ENCODE data around the gene USP5. TPM values are rescaled to one million over a fixed set of nuclear protein-coding genes. Genes with fewer than 3 reads are reported as not detected.

USP5 gene
- total RNA-seq, 1 donor: 77.1 TPM

DNA sequence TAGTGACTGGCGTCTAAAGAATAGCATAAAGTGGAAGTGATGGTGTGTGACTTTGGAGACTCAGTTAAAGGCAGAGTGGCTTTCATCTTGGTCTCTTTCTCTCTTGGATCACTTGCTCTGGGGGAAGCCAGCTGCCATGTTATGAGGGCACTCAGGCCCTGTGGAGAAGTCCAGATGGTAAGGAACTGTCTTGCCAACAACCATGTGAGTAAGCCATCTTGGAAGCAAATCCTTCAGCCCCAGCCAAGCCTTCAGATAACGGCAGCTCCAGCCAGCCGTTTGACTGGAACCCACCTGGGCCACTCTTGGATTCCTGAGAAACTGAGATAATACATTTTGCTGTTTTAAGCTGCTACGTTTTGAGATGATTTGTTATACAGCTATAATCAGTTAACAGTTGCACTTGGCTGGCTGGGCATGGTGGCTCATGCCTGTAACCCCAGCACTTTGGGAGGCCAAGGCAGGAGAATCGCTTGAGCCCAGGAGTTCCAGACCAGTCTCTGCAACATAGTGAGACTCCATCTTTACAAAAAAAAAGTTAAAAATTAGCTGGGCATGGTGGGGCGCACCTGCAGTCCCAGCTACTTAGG, 45.0 kb downstream of the USP5 start:
- H3K27me3 ChIP-seq (ENCODE audit: insufficient read depth, low read length): no peaks in the 10 kb centered on the region
- H3K4me3 ChIP-seq (ENCODE audit: insufficient read depth, low read length): no peak overlapping the region
- H3K4me2 ChIP-seq (ENCODE audit: insufficient read depth, low read length): no peak overlapping the region
- no peaks in the 10 kb centered on the region for H3K79me2 ChIP-seq (ENCODE audit: insufficient read depth, low read length)
- H4K20me1 ChIP-seq (ENCODE audit: insufficient read depth, low read length): no peaks in the 10 kb centered on the region
- no peak overlapping the region for H3K27ac ChIP-seq (ENCODE audit: low read depth, low read length)
- no peak for DNase-seq (ENCODE audit: insufficient read length, low spot score, missing footprints)
- H3K9me3 ChIP-seq (ENCODE audit: low read depth, low read length): no peaks in the 10 kb centered on the region
- TF ChIP-seq, protein P1, sequence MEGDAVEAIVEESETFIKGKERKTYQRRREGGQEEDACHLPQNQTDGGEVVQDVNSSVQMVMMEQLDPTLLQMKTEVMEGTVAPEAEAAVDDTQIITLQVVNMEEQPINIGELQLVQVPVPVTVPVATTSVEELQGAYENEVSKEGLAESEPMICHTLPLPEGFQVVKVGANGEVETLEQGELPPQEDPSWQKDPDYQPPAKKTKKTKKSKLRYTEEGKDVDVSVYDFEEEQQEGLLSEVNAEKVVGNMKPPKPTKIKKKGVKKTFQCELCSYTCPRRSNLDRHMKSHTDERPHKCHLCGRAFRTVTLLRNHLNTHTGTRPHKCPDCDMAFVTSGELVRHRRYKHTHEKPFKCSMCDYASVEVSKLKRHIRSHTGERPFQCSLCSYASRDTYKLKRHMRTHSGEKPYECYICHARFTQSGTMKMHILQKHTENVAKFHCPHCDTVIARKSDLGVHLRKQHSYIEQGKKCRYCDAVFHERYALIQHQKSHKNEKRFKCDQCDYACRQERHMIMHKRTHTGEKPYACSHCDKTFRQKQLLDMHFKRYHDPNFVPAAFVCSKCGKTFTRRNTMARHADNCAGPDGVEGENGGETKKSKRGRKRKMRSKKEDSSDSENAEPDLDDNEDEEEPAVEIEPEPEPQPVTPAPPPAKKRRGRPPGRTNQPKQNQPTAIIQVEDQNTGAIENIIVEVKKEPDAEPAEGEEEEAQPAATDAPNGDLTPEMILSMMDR (IDR thresholded peaks at IDR 0.05; ENCODE audit: extremely low read depth, low read depth, low read length): no peak
- H2AFZ ChIP-seq (ENCODE audit: low read length): no peak overlapping the region
- peaks cover 3% of the 10 kb centered on the region for H3K4me1 ChIP-seq (ENCODE audit: insufficient read depth, low read length)
- no peaks in the 10 kb centered on the region for H3K36me3 ChIP-seq (ENCODE audit: insufficient read depth, low read length)

DNA sequence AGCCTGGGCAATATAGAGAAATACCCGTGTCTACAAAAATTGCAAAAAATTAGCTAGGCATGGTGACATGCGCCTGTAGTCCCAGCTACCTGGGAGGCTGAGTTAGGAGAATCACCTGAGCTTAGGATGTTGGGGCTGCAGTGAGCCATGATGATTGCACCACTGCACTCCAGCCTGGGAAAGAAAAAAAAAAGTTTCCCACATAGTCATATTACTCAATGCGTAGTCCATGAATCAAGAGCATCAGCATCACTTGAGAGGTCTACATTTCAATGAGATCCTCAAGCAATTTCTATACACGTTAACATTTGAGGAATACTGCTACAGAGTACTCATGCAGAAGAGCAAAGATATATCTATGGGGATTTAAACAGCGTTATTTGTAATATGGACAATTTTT, 47.5 kb downstream of the USP5 start:
- Histone ChIP-seq H3K4me1 (ENCODE audit: insufficient read depth, low read length) (peaks cover 3% of the 10 kb centered on the region), H2AFZ (ENCODE audit: low read length) (no peak overlapping the region), H3K27ac (ENCODE audit: low read depth, low read length) (no peak overlapping the region), H4K20me1 (ENCODE audit: insufficient read depth, low read length) (no peaks in the 10 kb centered on the region), H3K4me3 (ENCODE audit: insufficient read depth, low read length) (no peak overlapping the region), H3K27me3 (ENCODE audit: insufficient read depth, low read length) (no peaks in the 10 kb centered on the region), H3K9me3 (ENCODE audit: low read depth, low read length) (no peaks in the 10 kb centered on the region), H3K36me3 (ENCODE audit: insufficient read depth, low read length) (no peaks in the 10 kb centered on the region), H3K4me2 (ENCODE audit: insufficient read depth, low read length) (no peak overlapping the region), H3K79me2 (ENCODE audit: insufficient read depth, low read length) (no peaks in the 10 kb centered on the region)
- no peak for DNase-seq (ENCODE audit: insufficient read length, low spot score, missing footprints)
- TF ChIP-seq, protein P1 (IDR thresholded peaks at IDR 0.05; ENCODE audit: extremely low read depth, low read depth, low read length): no peak

DNA sequence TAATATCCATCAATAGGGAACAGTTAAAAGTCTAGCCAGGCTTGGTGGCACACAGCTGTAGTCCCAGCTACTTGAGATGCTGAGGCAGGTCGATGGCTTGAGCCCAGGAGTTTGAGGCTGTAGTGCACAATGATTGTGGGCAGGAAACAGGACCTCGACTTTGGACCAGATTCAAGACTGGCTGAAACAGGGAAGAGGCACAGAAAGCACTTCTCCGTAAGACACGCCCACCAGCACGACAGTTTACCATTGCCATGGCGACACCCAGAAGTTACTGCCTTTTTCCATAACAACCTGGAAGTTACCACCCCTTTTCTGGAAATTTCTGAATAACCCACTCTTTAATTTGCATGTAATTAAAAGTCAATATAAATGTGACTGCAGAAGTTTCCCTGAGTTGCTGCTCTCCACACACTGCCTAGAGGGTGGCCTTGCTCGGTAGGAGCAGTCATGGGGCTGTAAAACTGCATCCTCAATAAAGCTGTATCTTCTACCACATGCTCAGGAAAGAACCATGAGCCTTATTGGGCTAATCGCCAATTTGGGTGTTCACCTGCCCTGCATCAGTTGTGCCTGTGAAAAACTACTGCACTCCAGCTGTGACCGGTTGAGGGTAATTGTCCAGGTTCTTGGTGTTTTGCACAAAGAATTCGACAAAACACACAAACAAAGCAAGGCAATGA, 48.0 kb downstream of the USP5 start:
- no peak overlapping the region for H2AFZ ChIP-seq (ENCODE audit: low read length)
- H3K27me3 ChIP-seq (ENCODE audit: insufficient read depth, low read length): no peaks in the 10 kb centered on the region
- TF ChIP-seq, protein P1 (IDR thresholded peaks at IDR 0.05; ENCODE audit: extremely low read depth, low read depth, low read length): no peak
- H3K4me1 ChIP-seq (ENCODE audit: insufficient read depth, low read length): peaks cover 6% of the 10 kb centered on the region
- no peaks in the 10 kb centered on the region for H3K9me3 ChIP-seq (ENCODE audit: low read depth, low read length)
- H3K4me3 ChIP-seq (ENCODE audit: insufficient read depth, low read length): no peak overlapping the region
- no peak overlapping the region for H3K27ac ChIP-seq (ENCODE audit: low read depth, low read length)
- DNase-seq (ENCODE audit: insufficient read length, low spot score, missing footprints): no peak
- H3K79me2 ChIP-seq (ENCODE audit: insufficient read depth, low read length): no peaks in the 10 kb centered on the region
- H3K4me2 ChIP-seq (ENCODE audit: insufficient read depth, low read length): no peak overlapping the region
- no peaks in the 10 kb centered on the region for H3K36me3 ChIP-seq (ENCODE audit: insufficient read depth, low read length)
- H4K20me1 ChIP-seq (ENCODE audit: insufficient read depth, low read length): no peaks in the 10 kb centered on the region

DNA sequence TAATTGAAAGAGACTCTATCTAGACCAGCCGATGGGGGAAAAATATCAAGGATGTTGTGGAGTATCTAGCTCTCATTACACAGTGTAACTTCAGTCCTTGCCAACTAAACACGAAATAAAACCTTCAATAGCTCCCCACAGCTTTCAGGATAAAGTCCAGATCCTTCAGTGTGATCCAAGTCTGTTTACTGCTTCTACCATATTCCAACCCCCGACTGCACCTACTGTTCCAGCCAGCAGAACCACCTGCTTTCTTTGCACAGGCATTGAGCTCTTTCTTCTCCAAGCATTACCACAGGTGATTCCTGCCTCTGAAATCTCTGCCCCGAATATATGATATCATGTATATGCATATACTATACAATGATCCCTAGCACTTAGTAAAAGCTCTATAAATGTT, 50.5 kb downstream of the USP5 start:
- no peak overlapping the region for H3K4me2 ChIP-seq (ENCODE audit: insufficient read depth, low read length)
- TF ChIP-seq, protein P1 (IDR thresholded peaks at IDR 0.05; ENCODE audit: extremely low read depth, low read depth, low read length): no peak
- no peak overlapping the region for H2AFZ ChIP-seq (ENCODE audit: low read length)
- no peaks in the 10 kb centered on the region for H3K9me3 ChIP-seq (ENCODE audit: low read depth, low read length)
- no peak overlapping the region for H3K27ac ChIP-seq (ENCODE audit: low read depth, low read length)
- H3K4me3 ChIP-seq (ENCODE audit: insufficient read depth, low read length): no peak overlapping the region
- no peaks in the 10 kb centered on the region for H4K20me1 ChIP-seq (ENCODE audit: insufficient read depth, low read length)
- peaks cover 10% of the 10 kb centered on the region for H3K4me1 ChIP-seq (ENCODE audit: insufficient read depth, low read length)
- H3K36me3 ChIP-seq (ENCODE audit: insufficient read depth, low read length): no peaks in the 10 kb centered on the region
- no peaks in the 10 kb centered on the region for H3K79me2 ChIP-seq (ENCODE audit: insufficient read depth, low read length)
- no peaks in the 10 kb centered on the region for H3K27me3 ChIP-seq (ENCODE audit: insufficient read depth, low read length)
- no peak for DNase-seq (ENCODE audit: insufficient read length, low spot score, missing footprints)

Data from osteoblast (primary cell).